ENCODE data around the gene ZMIZ2. TPM values are rescaled to one million over a fixed set of nuclear protein-coding genes. Genes with fewer than 3 reads are reported as not detected.

ZMIZ2 gene
- total RNA-seq, 1 donor from 2014 or later, result 54.3 TPM

DNA sequence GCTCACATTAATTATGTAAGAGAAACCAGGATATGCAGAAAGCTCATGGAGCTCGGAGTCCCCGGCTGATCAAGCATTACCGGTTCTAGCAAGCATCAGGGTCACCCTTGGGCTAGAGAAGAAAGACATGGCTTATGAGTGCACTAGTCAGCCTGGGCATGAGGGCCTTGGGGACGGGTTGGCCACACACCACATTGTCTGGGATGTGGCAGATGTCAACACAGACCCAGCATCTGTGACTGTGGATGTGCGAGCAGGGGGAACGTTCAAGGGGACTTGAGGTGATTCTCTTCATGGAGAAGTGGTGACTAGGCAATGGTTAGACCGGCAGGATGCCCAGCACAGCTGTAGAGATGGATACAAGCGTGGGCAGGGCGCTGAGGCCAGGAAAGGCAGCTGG is 13.7 kb downstream of the ZMIZ2 start:
- no peak for DNase-seq (ENCODE audit: extremely low spot score in 2 of 2)
- H3K9me3 ChIP-seq, result no peaks in the 10 kb centered on the region
- H3K36me3 ChIP-seq, result peaks cover 0 to 95% of the 10 kb centered on the region in 2 donors
- intact Hi-C loops (cut with DNase I), result no loop called here
- H3K4me3 ChIP-seq, result no peak overlapping the region
- H3K27ac ChIP-seq, result no peak overlapping the region
- TF ChIP-seq POLR2AphosphoS5 (IDR thresholded peaks at IDR 0.05; ENCODE audit: insufficient read depth in 1 of 2, low read depth in 1 of 2), result no peak
- no peak for TF ChIP-seq POLR2A (IDR thresholded peaks at IDR 0.05)
- TF ChIP-seq, protein P1, sequence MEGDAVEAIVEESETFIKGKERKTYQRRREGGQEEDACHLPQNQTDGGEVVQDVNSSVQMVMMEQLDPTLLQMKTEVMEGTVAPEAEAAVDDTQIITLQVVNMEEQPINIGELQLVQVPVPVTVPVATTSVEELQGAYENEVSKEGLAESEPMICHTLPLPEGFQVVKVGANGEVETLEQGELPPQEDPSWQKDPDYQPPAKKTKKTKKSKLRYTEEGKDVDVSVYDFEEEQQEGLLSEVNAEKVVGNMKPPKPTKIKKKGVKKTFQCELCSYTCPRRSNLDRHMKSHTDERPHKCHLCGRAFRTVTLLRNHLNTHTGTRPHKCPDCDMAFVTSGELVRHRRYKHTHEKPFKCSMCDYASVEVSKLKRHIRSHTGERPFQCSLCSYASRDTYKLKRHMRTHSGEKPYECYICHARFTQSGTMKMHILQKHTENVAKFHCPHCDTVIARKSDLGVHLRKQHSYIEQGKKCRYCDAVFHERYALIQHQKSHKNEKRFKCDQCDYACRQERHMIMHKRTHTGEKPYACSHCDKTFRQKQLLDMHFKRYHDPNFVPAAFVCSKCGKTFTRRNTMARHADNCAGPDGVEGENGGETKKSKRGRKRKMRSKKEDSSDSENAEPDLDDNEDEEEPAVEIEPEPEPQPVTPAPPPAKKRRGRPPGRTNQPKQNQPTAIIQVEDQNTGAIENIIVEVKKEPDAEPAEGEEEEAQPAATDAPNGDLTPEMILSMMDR (IDR thresholded peaks at IDR 0.05), result no peak
- H3K27me3 ChIP-seq, result no peaks in the 10 kb centered on the region
- H3K4me1 ChIP-seq, result peaks cover 24% of the 10 kb centered on the region

DNA sequence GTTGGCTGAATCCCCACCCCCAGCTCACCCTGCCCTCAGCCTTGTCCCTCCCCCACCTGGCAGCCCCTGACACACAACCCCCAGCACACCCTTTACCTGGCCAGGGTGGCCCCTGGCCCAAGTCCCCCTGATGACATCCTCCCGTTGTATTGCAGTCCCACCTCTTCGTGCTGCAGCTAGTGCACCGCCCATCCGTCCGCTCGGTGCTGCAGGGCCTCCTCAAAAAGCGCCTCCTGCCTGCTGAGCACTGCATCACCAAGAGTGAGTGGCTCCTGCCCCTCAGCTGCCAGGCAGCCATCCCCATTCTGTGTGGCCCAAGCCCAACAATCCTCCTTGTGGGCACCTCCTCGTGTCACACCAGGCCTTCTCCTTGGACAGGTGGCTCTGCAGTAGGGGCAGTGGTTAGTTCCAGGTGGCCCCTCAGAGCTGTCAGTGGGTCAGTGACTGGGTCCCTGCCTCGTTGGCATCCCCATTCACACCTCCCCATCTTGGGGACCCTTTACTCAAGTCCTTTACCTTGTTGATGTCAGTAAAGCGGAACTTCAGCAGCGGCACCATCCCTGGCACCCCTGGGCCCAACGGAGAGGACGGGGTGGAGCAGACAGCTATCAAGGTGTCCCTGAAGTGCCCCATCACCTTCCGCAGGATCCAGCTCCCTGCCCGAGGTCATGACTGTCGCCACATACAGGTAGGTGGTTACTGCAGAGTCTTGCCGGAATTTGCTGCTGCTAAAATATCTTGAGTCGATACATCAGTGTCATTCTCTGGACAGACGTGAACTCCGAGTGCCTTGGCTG is 14.3 kb downstream of the ZMIZ2 start:
- intact Hi-C loops (cut with DNase I), result no loop called here
- peaks cover 0 to 90% of the 10 kb centered on the region in 2 donors for H3K36me3 ChIP-seq
- no peak overlapping the region for H3K27ac ChIP-seq

DNA sequence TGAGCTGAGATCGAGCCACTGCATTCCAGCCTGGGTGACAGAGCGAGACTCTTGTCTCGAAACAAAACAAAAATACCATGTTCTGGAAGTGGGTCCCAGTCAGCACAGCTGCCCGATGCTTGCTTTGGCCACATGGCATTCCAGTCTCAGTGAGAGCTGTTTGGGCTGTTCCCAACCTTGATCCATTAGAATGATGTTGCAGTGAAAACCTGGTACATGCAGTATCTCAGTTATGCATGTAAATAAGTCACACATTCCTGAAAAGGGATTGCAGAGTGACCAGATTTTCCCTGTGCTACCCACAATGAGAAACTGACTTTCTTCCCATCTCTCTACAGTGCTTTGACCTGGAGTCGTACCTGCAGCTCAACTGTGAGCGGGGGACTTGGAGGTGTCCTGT is 15.4 kb downstream of the ZMIZ2 start:
- H3K4me3 ChIP-seq, result no peak overlapping the region
- no peaks in the 10 kb centered on the region for H3K27me3 ChIP-seq
- no peak overlapping the region for H3K27ac ChIP-seq
- H3K9me3 ChIP-seq, result no peaks in the 10 kb centered on the region
- no peak for DNase-seq (ENCODE audit: extremely low spot score in 2 of 2)
- H3K36me3 ChIP-seq, result peaks cover 0 to 82% of the 10 kb centered on the region in 2 donors
- TF ChIP-seq POLR2A (IDR thresholded peaks at IDR 0.05) (no peak), POLR2AphosphoS5 (IDR thresholded peaks at IDR 0.05; ENCODE audit: insufficient read depth in 1 of 2, low read depth in 1 of 2) (no peak)
- TF ChIP-seq, protein P1 (IDR thresholded peaks at IDR 0.05), result no peak
- peaks cover 38% of the 10 kb centered on the region for H3K4me1 ChIP-seq
- intact Hi-C loops (cut with DNase I), result no loop called here

More for the DNA sequence above, 14.3 kb downstream of the ZMIZ2 start:
- no peak overlapping the region for H3K4me3 ChIP-seq
- H3K4me1 ChIP-seq, result peaks cover 27% of the 10 kb centered on the region
- TF ChIP-seq POLR2AphosphoS5 (IDR thresholded peaks at IDR 0.05; ENCODE audit: insufficient read depth in 1 of 2, low read depth in 1 of 2) (no peak), POLR2A (IDR thresholded peaks at IDR 0.05) (no peak)
- TF ChIP-seq, protein P1 (IDR thresholded peaks at IDR 0.05), result no peak
- H3K9me3 ChIP-seq, result no peaks in the 10 kb centered on the region
- no peak for DNase-seq (ENCODE audit: extremely low spot score in 2 of 2)
- no peaks in the 10 kb centered on the region for H3K27me3 ChIP-seq

- TF ChIP-seq POLR2AphosphoS5 (IDR thresholded peaks at IDR 0.05; ENCODE audit: insufficient read depth in 1 of 2, low read depth in 1 of 2), result no peak
- no peak for TF ChIP-seq POLR2A (IDR thresholded peaks at IDR 0.05)
- TF ChIP-seq, protein P1 (IDR thresholded peaks at IDR 0.05), result no peak
- Histone ChIP-seq H3K9me3 (no peaks in the 10 kb centered on the region), H3K4me1 (peaks cover 46% of the 10 kb centered on the region), H3K27me3 (no peaks in the 10 kb centered on the region), H3K27ac (no peak overlapping the region), H3K4me3 (no peak overlapping the region), H3K36me3 (peaks cover 0 to 73% of the 10 kb centered on the region in 2 donors)
- intact Hi-C loops (cut with DNase I), result no loop called here
- no peak for DNase-seq (ENCODE audit: extremely low spot score in 2 of 2)
Measured at GRCh38 chr7:44764665-44765578, 16.3 kb downstream of the ZMIZ2 start.

Data from vagina (tissue), 2 donors.